Measurements from ENCODE around the gene ATG5.

The ATG5 gene

DNA sequence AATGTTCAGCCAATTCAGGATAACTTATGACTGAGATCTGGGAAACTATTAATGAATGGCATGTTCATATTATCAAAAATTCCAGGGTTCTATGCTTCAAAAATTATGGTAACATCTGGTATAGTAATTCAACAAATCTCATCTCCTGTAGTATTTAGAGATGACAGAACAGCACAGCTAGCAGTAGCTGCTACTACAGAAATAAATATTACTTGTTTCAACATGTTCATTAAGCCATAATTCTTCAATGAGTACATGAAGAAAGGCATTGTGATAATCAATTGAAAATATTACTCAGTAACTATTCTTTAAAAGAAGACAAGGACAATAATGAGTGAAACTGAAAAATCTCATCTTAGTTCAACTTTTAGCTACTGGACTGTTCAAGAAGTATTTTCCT is 66.8 kb downstream of the ATG5 start:
- no peak for DNase-seq (ENCODE audit: low spot score)
- TF ChIP-seq, protein P1, sequence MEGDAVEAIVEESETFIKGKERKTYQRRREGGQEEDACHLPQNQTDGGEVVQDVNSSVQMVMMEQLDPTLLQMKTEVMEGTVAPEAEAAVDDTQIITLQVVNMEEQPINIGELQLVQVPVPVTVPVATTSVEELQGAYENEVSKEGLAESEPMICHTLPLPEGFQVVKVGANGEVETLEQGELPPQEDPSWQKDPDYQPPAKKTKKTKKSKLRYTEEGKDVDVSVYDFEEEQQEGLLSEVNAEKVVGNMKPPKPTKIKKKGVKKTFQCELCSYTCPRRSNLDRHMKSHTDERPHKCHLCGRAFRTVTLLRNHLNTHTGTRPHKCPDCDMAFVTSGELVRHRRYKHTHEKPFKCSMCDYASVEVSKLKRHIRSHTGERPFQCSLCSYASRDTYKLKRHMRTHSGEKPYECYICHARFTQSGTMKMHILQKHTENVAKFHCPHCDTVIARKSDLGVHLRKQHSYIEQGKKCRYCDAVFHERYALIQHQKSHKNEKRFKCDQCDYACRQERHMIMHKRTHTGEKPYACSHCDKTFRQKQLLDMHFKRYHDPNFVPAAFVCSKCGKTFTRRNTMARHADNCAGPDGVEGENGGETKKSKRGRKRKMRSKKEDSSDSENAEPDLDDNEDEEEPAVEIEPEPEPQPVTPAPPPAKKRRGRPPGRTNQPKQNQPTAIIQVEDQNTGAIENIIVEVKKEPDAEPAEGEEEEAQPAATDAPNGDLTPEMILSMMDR (IDR thresholded peaks at IDR 0.05), result no peak
- Histone ChIP-seq H3K4me3 (no peak overlapping the region), H3K27ac (no peak overlapping the region)

DNA sequence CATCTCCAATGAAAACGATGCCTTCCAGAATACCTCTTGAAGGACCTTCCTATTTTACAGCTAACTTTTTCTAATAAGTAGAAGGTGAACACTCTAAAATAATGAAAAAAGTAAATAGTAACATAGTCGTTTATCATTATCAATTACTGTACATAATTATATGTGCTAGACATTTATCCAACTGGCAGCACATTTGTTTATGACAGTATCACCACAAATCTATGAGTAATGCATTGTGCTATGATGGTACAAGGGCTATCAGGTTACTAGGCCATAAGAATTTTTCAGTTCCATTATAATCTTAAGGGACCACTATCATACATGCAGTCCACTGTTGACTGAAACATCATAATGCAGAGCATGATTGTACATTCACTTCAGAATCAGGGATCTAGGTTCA is 68.4 kb downstream of the ATG5 start:
- H3K27ac ChIP-seq, result no peak overlapping the region
- TF ChIP-seq, protein P1 (IDR thresholded peaks at IDR 0.05), result no peak
- H3K4me3 ChIP-seq, result no peak overlapping the region
- no peak for DNase-seq (ENCODE audit: low spot score)

DNA sequence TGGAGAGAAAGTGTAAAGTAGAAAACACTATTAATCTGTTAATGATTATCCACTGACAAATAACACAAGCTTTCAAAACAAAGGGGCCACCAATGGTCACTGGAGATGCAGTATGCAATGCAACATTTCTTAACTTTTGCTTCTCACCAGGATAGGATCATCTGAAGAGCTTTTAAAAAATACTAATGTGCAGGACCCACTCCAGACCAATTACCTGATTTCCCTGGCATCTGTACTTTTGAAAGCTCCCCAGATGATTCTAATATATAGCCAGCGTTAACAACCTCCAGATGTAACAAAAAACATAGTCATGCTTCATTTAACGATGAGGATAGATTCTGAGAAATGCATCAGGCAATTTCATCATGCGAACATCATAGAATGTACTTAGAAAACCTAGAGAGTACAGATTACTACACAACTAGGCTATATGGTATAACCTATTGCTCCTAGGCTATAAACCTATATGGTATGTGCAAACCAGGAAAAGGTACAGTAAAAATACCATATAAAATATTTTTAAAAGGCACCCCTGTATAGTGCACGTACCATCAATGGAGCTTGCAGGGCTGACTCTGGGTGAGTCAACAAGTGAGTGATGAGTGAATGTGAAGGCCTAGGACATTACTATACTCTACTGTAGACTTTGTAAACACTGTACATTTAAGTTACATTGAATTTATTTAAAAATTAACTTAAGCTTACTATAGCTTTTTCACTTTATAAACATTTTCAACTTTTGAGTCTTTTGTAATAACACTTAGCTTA is 69.2 kb downstream of the ATG5 start:
- Histone ChIP-seq H3K27ac (no peak overlapping the region), H3K4me3 (no peak overlapping the region)
- no peak for DNase-seq (ENCODE audit: low spot score)
- TF ChIP-seq, protein P1 (IDR thresholded peaks at IDR 0.05), result no peak

DNA sequence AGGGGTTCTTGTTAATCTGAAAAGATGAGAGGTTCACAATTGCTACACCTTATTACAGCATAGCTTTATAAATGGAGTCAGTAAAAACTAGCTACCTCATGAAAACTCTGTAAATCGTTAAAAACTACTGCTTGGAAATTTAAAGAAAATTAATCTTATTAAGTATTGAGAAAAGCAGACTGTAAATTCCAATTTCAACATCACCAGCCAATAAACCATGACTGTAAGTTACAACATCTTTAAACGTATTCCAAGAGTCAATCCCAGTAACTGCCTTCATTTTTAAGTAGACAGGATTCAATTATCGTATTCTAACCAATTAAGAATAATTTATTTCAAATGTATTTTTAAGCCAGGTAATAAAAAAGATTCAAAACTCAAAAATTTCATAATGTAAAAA is 70.3 kb downstream of the ATG5 start:
- H3K27ac ChIP-seq, result no peak overlapping the region
- no peak overlapping the region for H3K4me3 ChIP-seq
- TF ChIP-seq, protein P1 (IDR thresholded peaks at IDR 0.05), result no peak
- DNase-seq (ENCODE audit: low spot score), result no peak

DNA sequence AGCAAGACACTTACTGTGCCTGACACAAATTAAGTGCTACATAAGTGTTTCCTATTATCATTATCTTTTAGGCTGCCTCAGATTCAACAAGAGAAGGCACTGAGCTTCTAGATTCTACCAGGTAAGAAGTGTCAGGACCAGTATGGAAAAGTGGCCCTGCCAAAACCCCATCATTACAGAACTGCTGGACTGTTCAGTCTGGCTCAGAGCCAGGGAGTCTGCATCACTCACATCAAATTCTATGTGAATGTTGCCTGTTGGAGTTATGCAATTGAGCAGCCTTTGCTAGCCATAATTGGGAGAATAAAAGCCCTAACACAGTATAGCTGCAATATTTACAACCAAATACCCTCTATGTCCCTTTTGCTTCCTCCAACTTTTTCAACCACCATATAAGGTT is 70.9 kb downstream of the ATG5 start:
- H3K27ac ChIP-seq, result no peak overlapping the region
- DNase-seq (ENCODE audit: low spot score), result no peak

DNA sequence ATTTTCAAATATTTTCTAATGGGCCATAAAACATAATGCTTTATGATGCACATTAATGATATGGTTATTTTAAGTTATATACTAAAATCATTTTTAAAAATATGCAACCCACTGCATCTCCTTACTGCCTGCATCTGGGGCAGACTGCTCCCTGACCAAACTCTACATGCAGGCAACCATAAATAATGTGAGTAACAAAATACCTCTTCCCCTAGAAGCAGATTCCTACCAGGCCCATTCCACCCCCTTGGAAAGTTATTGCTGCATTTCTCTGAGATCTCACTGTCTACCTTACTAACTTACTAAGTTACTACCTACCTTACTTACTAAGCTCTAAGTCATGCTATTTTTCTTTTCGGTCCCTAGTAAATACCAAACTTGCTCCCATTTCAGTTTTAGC is 71.8 kb downstream of the ATG5 start:
- TF ChIP-seq, protein P1 (IDR thresholded peaks at IDR 0.05), result no peak
- no peak for DNase-seq (ENCODE audit: low spot score)
- Histone ChIP-seq H3K27ac (no peak overlapping the region), H3K4me3 (no peak overlapping the region)

More for the DNA sequence above, 70.9 kb downstream of the ATG5 start:
- no peak overlapping the region for H3K4me3 ChIP-seq
- TF ChIP-seq, protein P1 (IDR thresholded peaks at IDR 0.05), result no peak

DNA sequence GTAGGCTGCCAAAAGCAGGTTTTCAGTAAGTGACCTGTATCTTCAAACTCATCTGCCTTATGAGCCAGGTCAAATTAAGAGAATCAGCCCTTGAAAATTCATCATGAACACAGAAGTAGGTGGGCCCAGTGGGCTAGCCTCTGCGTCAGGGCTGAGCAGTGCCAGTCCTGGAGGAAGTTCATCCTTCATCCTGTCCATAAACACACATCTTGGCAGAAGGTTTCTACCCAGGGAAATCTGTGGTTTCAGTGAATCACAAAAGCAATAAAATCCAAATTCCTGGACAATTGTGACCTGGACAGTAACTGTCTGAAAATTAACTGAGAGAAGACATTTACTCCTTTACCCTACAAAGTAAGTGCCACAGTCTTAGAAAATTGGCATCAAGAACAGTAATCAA is 72.4 kb downstream of the ATG5 start:
- no peak for DNase-seq (ENCODE audit: low spot score)
- no peak overlapping the region for H3K27ac ChIP-seq
- H3K4me3 ChIP-seq, result no peak overlapping the region
- TF ChIP-seq, protein P1 (IDR thresholded peaks at IDR 0.05), result no peak

Data from coronary artery (tissue), 2 donors.